ENCODE data around the gene CERS5. TPM values are rescaled to one million over a fixed set of nuclear protein-coding genes. Genes with fewer than 3 reads are reported as not detected.

The CERS5 gene
- total RNA-seq, 1 experiment from 2014 or later = 62.6 TPM

- H3K4me3 Mint-ChIP-seq (ENCODE audit: unreplicated experiment) = no peak overlapping the region
- Histone ChIP-seq H3K4me3 (ENCODE audit: low read depth, low read length) (no peak overlapping the region), H3K9me3 (no peaks in the 10 kb centered on the region), H3K4me1 (no peaks in the 10 kb centered on the region), H3K36me3 (ENCODE audit: control insufficient read depth, insufficient read depth, low read length) (0 out of 2 replicates have a peak, but pooled peaks cover 4% of the 10 kb centered on the region), H3K27me3 (replicated peaks; ENCODE audit: control insufficient read depth, insufficient read depth, low read length) (no peaks in the 10 kb centered on the region)
- POLR2A ChIA-PET = interaction anchor here (0.7 to 1.7 kb wide), 3 partner anchors 21 to 48 kb away, joined by 4 to 20 read pairs (median 12); partner anchors contain the start of genes CERS5, COX14 and SMARCD1
- peaks cover 53% of the 10 kb centered on the region for H3K36me3 Mint-ChIP-seq (ENCODE audit: insufficient read depth, unreplicated experiment)
- CTCF ChIA-PET = interaction anchor here (0.7 to 2.2 kb wide), 16 partner anchors 10 to 182 kb away, joined by 3 to 22 read pairs (median 4); partner anchors contain the start of genes CERS5 and COX14
- DNase-seq = peak in 1 of 2 experiments; percentile 67
- no peaks in the 10 kb centered on the region for H3K4me1 Mint-ChIP-seq (ENCODE audit: low read depth, unreplicated experiment)
- intact Hi-C loops (cut with micrococcal nuclease; ENCODE audit: unreplicated experiment) = loop anchor here (1.0 to 2.0 kb wide), 4 partner anchors 34 to 182 kb away; partner anchors contain the start of gene CERS5
- H3K27me3 Mint-ChIP-seq (ENCODE audit: insufficient read depth, unreplicated experiment) = no peaks in the 10 kb centered on the region
- BruUV-seq (replicated peaks) = no TSS peak
- peak overlapping the region; percentile 31 for H3K27ac Mint-ChIP-seq (ENCODE audit: unreplicated experiment)
- no peaks in the 10 kb centered on the region for H3K9me3 Mint-ChIP-seq (ENCODE audit: unreplicated experiment)
- TF ChIP-seq CTCF (IDR thresholded peaks at IDR 0.05; ENCODE audit: insufficient read depth in 1 of 2, low read depth in 1 of 2, low read length in 1 of 2, severe bottlenecking in 1 of 2, unreplicated experiment in 1 of 2) = peak; percentile 73 to 77
These were observed 34.5 kb downstream of the CERS5 start for GRCh38 chr12:50132505-50133135.

DNA sequence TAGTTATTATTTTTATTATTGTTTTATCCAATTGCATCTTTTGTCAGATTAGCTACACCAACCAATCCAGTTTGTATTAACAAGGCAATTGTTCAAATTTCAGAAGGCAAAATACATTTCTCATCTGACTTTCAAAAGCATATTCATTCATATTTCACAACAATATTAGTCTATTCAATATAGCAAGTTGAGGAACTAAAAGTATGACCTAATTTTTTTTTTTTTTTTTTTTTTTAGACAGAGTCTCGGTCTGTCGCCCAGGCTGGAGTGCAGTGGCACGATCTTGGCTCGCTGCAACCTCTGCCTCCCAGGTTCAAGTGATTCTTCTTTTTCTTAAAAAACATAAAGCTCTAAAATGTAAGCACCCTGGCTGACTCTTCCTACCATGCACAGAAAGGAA lies 37.9 kb downstream of the CERS5 start:
- CTCF ChIA-PET = interaction anchor here (0.7 to 4.3 kb wide), 5 partner anchors 8 to 319 kb away, joined by 4 to 24 read pairs (median 5); partner anchors contain the start of gene COX14
- H3K27ac Mint-ChIP-seq (ENCODE audit: unreplicated experiment) = no peak overlapping the region
- H3K4me3 Mint-ChIP-seq (ENCODE audit: unreplicated experiment) = no peak overlapping the region
- no peak for TF ChIP-seq CTCF (IDR thresholded peaks at IDR 0.05; ENCODE audit: insufficient read depth in 1 of 2, low read depth in 1 of 2, low read length in 1 of 2, severe bottlenecking in 1 of 2, unreplicated experiment in 1 of 2)
- H3K9me3 Mint-ChIP-seq (ENCODE audit: unreplicated experiment) = no peaks in the 10 kb centered on the region
- H3K4me3 ChIP-seq (ENCODE audit: low read depth, low read length) = no peak overlapping the region
- H3K27me3 Mint-ChIP-seq (ENCODE audit: insufficient read depth, unreplicated experiment) = no peaks in the 10 kb centered on the region
- no peaks in the 10 kb centered on the region for H3K27me3 ChIP-seq (replicated peaks; ENCODE audit: control insufficient read depth, insufficient read depth, low read length)
- H3K4me1 Mint-ChIP-seq (ENCODE audit: low read depth, unreplicated experiment) = no peaks in the 10 kb centered on the region
- no peak for DNase-seq
- intact Hi-C loops (cut with micrococcal nuclease; ENCODE audit: unreplicated experiment) = no loop called here
- BruUV-seq (replicated peaks) = no TSS peak
- peaks cover 60% of the 10 kb centered on the region for H3K36me3 Mint-ChIP-seq (ENCODE audit: insufficient read depth, unreplicated experiment)
- POLR2A ChIA-PET = interaction anchor here (0.7 kb wide), 1 partner anchor 224 kb away, joined by 4 read pairs; no protein-coding TSS in a partner anchor
- no peaks in the 10 kb centered on the region for H3K9me3 ChIP-seq
- H3K36me3 ChIP-seq (ENCODE audit: control insufficient read depth, insufficient read depth, low read length) = 0 out of 2 replicates have a peak, but pooled peaks cover 3% of the 10 kb centered on the region
- no peaks in the 10 kb centered on the region for H3K4me1 ChIP-seq

- Histone ChIP-seq H3K9me3 (no peaks in the 10 kb centered on the region), H3K36me3 (ENCODE audit: control insufficient read depth, insufficient read depth, low read length) (peaks cover 3% of the 10 kb centered on the region; the same call in 1 of the 2 replicates), H3K4me1 (no peaks in the 10 kb centered on the region), H3K27me3 (replicated peaks; ENCODE audit: control insufficient read depth, insufficient read depth, low read length) (no peaks in the 10 kb centered on the region), H3K4me3 (ENCODE audit: low read depth, low read length) (no peak overlapping the region)
- CTCF ChIA-PET = interaction anchor here (4.3 kb wide), 1 partner anchor 16 kb away, joined by 24 read pairs; the partner anchor contains the start of gene COX14
- Mint-ChIP-seq H3K9me3 (ENCODE audit: unreplicated experiment) (no peaks in the 10 kb centered on the region), H3K4me3 (ENCODE audit: unreplicated experiment) (no peak overlapping the region), H3K36me3 (ENCODE audit: insufficient read depth, unreplicated experiment) (peaks cover 55% of the 10 kb centered on the region), H3K27me3 (ENCODE audit: insufficient read depth, unreplicated experiment) (no peaks in the 10 kb centered on the region), H3K27ac (ENCODE audit: unreplicated experiment) (no peak overlapping the region), H3K4me1 (ENCODE audit: low read depth, unreplicated experiment) (no peaks in the 10 kb centered on the region)
- intact Hi-C loops (cut with micrococcal nuclease; ENCODE audit: unreplicated experiment) = no loop called here
- no peak for TF ChIP-seq CTCF (IDR thresholded peaks at IDR 0.05; ENCODE audit: insufficient read depth in 1 of 2, low read depth in 1 of 2, low read length in 1 of 2, severe bottlenecking in 1 of 2, unreplicated experiment in 1 of 2)
- DNase-seq = no peak
- no TSS peak for BruUV-seq (replicated peaks)
- POLR2A ChIA-PET = no interaction called here
These were observed 39.6 kb downstream of the CERS5 start for GRCh38 chr12:50127546-50127945.

Data from Caco-2 (cell line).